Activated naive CD8-positive, alpha-beta T cell (primary cell): ENCODE data around the gene MATN3.

Experiments used
- H3K27ac Mint-ChIP-seq: one replicate; pipeline ENCODE4 v1.8.0; 2021; ENCODE audit warnings: mixed read lengths
- H3K27me3 Mint-ChIP-seq: one replicate; pipeline ENCODE4 v1.8.0; 2021; ENCODE audit warnings: mixed read lengths
- H3K36me3 Mint-ChIP-seq: one replicate; pipeline ENCODE4 v1.8.0; 2021; ENCODE audit warnings: mixed read lengths
- H3K4me1 Mint-ChIP-seq: one replicate; pipeline ENCODE4 v1.8.0; 2021; ENCODE audit warnings: low read depth, mixed read lengths
- H3K4me3 Mint-ChIP-seq: one replicate; pipeline ENCODE4 v1.8.0; 2021; ENCODE audit warnings: mild to moderate bottlenecking, mixed read lengths
- H3K9me3 Mint-ChIP-seq: one replicate; pipeline ENCODE4 v1.8.0; 2021; ENCODE audit warnings: low read depth, mixed read lengths

Gene MATN3, protein sequence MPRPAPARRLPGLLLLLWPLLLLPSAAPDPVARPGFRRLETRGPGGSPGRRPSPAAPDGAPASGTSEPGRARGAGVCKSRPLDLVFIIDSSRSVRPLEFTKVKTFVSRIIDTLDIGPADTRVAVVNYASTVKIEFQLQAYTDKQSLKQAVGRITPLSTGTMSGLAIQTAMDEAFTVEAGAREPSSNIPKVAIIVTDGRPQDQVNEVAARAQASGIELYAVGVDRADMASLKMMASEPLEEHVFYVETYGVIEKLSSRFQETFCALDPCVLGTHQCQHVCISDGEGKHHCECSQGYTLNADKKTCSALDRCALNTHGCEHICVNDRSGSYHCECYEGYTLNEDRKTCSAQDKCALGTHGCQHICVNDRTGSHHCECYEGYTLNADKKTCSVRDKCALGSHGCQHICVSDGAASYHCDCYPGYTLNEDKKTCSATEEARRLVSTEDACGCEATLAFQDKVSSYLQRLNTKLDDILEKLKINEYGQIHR

DNA sequence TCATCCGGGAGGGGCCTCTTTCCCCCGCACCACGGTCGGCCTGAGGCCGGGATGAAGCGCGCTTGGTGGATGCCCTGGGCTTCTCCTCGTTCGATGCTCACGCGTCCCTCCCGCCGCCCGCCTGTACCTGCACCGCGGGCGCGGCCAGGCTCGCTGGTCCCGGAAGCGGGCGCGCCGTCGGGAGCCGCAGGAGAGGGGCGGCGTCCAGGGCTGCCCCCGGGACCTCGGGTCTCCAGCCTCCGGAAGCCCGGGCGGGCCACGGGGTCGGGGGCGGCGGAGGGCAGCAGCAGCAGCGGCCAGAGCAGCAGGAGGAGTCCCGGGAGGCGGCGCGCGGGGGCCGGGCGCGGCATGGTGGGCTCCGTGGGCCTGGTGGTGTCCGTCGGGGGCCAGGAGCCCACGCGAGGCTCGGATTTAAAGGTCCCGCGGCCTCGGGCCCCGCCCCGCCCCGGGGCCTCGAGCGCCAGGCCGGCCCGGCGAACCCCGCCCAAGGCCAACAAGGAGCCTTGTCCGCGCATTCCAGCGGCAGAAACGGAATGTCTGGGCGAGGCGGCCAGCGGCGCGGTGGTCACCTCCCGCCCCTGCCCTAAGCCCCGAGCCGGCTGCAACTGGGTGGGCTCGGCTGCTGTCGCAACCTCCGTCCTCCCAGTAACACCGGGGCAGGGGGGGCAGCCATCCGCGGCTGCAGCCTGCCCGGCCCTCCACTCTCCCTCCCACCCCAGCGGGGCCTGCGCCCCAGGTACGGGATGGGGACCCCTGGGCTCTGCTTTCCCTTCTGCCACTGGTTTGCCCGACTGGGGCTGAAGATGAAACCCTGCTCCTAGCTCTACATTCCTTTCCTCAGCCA is at the start of gene MATN3:
TSS of gene MATN3 (minus strand) at position 387 of the 844 bp plus-strand sequence. CDS start at position 350, 37 bp downstream.
- H3K4me1 Mint-ChIP-seq, result peaks cover 13% of the 10 kb centered on the region
- peak within 1 kb of the TSS; percentile 79 for H3K4me3 Mint-ChIP-seq
- H3K9me3 Mint-ChIP-seq, result no peaks in the 10 kb centered on the region
- no peak within 1 kb of the TSS for H3K27ac Mint-ChIP-seq
- peaks cover 3% of the 10 kb centered on the region for H3K36me3 Mint-ChIP-seq
- peaks cover 25% of the 10 kb centered on the region for H3K27me3 Mint-ChIP-seq

DNA sequence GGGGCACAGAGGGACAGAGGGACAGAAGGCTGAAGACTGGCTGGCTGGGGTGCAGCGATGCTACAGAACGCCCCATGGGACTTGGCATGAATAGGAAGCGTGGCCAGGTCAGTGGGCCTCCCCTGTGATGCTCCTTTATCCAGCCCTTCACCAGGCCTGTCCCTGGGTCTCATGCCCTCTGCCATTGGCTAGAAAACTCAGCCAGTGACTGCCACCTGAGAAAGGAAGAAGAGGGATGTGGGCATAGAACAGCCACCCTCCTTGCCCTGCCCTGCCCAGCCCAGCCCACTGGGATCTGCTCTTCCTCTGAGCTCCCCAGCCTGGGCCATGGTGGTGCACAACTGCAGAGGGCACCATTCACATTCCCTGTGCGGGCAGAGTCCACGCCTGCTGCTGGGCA is 49.5 kb upstream of the MATN3 start:
- Mint-ChIP-seq H3K4me1 (no peaks in the 10 kb centered on the region), H3K4me3 (no peak overlapping the region), H3K9me3 (no peaks in the 10 kb centered on the region), H3K27me3 (peaks cover 6% of the 10 kb centered on the region), H3K27ac (no peak overlapping the region), H3K36me3 (no peaks in the 10 kb centered on the region)

DNA sequence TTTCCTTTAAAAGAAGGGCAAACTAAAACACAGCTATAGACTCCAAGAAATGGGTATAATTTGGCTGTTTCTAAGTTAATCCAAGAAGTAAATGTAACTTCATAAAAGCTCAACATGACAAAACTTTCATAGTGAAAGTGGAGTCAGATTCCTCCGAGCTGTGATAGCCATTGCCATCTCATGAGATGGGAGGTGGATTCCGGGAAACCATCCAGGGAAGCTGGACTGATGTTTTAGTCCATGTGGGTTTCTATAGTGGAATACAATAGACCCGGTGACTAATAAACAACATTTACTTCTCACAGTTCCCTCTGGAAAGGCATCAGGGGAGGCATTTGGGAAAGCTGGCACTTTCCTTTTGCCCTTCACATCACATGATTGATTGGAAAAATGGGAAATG is 49.0 kb upstream of the MATN3 start:
- Mint-ChIP-seq H3K4me1 (no peaks in the 10 kb centered on the region), H3K9me3 (no peaks in the 10 kb centered on the region), H3K27ac (no peak overlapping the region), H3K4me3 (no peak overlapping the region), H3K36me3 (no peaks in the 10 kb centered on the region), H3K27me3 (peaks cover 11% of the 10 kb centered on the region)

DNA sequence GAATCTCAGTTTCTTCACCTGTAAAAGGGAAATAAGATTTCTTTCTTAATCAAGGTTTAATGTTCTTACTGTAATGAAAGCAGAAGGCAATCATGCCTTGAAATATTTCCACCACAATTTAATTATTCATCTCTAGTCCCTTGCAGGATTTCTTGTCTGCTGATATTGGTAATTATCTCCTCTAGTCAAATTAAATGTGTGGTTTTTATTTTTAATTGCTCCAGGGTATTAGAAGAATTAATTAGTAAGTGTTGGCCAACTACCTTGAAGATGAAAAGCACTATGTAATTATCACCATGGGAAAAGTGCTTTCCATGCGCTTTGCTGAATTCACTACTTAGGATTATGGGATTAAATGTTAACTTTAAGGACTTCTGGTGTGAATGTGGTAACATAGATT is 47.6 kb upstream of the MATN3 start:
- no peak overlapping the region for H3K27ac Mint-ChIP-seq
- no peaks in the 10 kb centered on the region for H3K9me3 Mint-ChIP-seq
- no peaks in the 10 kb centered on the region for H3K4me1 Mint-ChIP-seq
- no peak overlapping the region for H3K4me3 Mint-ChIP-seq
- peaks cover 13% of the 10 kb centered on the region for H3K27me3 Mint-ChIP-seq
- no peaks in the 10 kb centered on the region for H3K36me3 Mint-ChIP-seq

DNA sequence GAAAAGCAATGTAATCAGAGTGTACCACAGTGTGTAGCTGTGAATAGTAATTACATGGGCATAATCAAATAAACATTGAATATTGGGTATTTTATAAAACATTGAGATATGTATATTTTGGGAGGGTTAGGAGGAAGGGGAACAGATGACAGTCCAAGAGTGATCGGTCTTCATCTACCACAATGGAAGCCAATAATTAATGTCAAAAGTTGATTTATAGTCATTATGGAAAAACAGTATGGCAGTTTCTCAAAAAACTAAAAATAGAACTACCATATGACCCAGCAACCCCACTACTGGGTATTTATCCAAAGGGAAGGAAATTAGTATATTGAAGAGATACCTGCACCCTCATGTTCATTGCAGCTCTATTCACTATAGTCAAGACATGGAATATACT is 44.8 kb upstream of the MATN3 start:
- H3K27me3 Mint-ChIP-seq, result peaks cover 13% of the 10 kb centered on the region
- no peak overlapping the region for H3K27ac Mint-ChIP-seq
- H3K4me1 Mint-ChIP-seq, result no peaks in the 10 kb centered on the region
- H3K9me3 Mint-ChIP-seq, result no peaks in the 10 kb centered on the region
- no peaks in the 10 kb centered on the region for H3K36me3 Mint-ChIP-seq
- no peak overlapping the region for H3K4me3 Mint-ChIP-seq

DNA sequence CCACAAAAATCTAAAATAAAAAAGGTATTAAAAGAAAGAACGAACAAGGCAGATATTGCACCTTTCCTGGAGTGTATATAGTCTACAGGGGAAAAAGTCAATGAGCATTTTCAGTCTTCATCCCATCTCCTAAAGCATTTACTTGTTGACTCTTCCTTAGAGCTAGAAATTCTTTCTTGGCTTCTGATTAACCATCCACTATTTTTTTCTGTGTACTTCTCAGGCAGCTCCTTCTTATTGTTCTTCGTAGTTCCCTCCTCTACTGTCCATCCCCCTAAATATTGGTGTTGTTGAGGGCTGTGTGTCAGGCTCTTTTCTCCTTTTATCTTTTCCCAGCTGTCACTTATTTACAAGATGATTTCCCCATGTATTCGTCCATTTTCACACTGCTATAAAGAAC is 42.5 kb upstream of the MATN3 start:
- no peak overlapping the region for H3K4me3 Mint-ChIP-seq
- peaks cover 11% of the 10 kb centered on the region for H3K27me3 Mint-ChIP-seq
- no peaks in the 10 kb centered on the region for H3K36me3 Mint-ChIP-seq
- peaks cover 7% of the 10 kb centered on the region for H3K4me1 Mint-ChIP-seq
- H3K9me3 Mint-ChIP-seq, result no peaks in the 10 kb centered on the region
- H3K27ac Mint-ChIP-seq, result no peak overlapping the region

DNA sequence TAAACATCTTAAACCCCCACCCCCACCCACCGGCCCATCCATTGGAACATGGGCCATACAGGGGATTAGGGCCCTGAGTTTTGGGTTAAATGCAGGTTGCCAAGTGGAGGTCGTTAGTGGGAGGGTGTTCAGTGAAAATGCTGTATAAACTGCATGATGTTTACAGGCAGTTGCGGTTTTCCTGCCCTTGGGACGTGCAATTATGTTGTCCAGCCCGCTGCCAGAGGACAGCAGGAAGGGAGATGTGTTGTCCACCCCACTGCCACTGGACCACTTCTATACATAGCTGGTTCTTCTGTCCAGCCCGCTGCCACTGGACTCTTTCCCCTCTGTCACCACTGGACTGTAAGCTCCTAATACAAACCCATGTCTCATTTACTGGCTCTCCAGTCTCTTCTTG is 41.7 kb upstream of the MATN3 start:
- H3K27me3 Mint-ChIP-seq, result peaks cover 11% of the 10 kb centered on the region
- H3K4me3 Mint-ChIP-seq, result no peak overlapping the region
- H3K36me3 Mint-ChIP-seq, result no peaks in the 10 kb centered on the region
- no peak overlapping the region for H3K27ac Mint-ChIP-seq
- H3K9me3 Mint-ChIP-seq, result no peaks in the 10 kb centered on the region
- H3K4me1 Mint-ChIP-seq, result peaks cover 15% of the 10 kb centered on the region

DNA sequence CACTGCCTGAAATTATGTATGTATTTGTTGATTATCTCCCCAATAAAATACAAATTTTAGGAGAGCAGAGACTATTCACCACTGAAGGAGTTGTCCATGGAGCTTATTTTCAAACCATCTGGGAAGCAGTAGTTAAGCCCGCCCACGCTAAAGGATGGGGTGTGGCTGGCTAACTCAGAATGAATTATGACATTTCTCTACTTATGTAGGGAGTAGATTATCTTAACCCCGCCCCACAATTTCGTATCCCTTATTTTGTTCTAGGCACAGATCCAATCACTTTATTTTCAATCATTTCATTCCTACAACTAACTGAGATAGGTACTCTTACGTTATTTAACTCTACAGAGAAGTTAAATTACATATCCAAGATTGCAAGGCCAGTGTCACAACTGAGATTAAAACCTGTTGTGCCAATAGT is 40.4 kb upstream of the MATN3 start:
- Mint-ChIP-seq H3K27ac (no peak overlapping the region), H3K36me3 (no peaks in the 10 kb centered on the region), H3K4me1 (peaks cover 25% of the 10 kb centered on the region), H3K9me3 (no peaks in the 10 kb centered on the region), H3K4me3 (no peak overlapping the region), H3K27me3 (peaks cover 10% of the 10 kb centered on the region)

DNA sequence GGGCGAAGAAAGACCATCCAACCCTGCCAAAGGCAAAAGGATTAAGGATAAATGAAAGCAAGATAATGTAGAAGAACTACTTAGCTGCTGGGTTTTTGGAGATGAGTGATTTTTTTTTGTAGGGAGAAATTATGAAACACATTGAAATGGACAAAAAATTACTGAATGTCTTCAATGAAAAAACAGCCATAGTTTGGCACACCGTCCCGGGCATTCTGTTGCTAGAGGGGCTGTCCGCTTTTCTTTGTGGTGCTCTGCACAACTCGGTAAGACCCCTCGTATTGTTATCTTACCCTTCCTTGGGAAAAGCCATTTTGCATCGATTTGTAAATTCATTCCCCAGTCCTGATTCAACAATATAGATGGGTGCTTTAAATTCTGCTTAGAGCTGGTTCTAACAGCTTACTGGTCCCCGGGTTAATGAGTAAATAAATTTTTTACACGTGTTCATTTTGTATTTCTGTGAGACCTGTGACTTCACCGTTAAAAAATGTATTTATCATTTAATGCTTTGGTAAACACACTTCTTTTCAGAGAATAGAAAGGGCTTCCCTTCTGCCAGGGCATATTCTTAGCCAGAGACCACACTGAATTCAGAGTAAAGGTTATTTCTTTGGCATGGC is 39.9 kb upstream of the MATN3 start:
- H3K27me3 Mint-ChIP-seq, result peaks cover 8% of the 10 kb centered on the region
- no peak overlapping the region for H3K27ac Mint-ChIP-seq
- no peaks in the 10 kb centered on the region for H3K36me3 Mint-ChIP-seq
- H3K9me3 Mint-ChIP-seq, result no peaks in the 10 kb centered on the region
- no peak overlapping the region for H3K4me3 Mint-ChIP-seq
- peaks cover 29% of the 10 kb centered on the region for H3K4me1 Mint-ChIP-seq

DNA sequence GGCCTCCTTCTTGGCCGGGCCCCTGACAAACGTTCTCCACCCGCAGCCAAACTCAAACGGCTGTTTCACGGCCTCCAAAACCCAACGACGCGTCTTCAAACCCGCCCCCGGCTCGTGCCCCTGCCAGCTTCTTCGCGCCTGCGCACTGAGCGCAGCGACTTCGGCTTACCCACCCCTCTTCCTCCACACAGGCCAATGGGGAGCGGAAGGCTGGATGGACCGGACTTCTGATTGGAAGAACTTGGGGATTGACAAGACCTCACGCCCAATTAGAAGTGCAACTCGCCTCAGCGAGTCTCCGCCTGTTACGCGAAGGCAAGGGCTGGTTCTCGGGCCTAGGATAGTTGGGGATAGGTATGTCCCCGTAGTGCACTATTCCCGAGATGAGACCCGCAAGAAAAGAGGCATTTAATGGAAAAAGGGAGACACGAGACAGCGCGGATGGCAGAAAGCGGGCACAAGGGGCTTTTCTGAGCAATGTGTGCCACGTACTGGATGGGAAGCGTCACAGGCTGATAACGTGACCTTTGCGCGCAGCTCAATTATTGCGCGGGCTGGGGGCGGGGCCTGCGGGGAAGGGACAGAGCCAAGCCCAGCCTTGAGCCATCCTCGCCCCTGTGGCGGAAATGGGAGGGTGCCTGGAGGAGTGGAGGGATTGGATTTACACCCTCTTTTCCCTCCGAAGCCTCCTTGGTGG is 39.2 kb upstream of the MATN3 start, which contains the start of gene LAPTM4A:
TSS of gene LAPTM4A (minus strand) at position 97 of the 697 bp plus-strand sequence. CDS start 108 bp downstream, outside the sequence.
- peaks cover 31% of the 10 kb centered on the region for H3K4me1 Mint-ChIP-seq
- peaks cover 4% of the 10 kb centered on the region for H3K27me3 Mint-ChIP-seq
- no peak within 1 kb of the TSS for H3K4me3 Mint-ChIP-seq
- no peaks in the 10 kb centered on the region for H3K9me3 Mint-ChIP-seq
- H3K36me3 Mint-ChIP-seq, result no peaks in the 10 kb centered on the region
- H3K27ac Mint-ChIP-seq, result no peak within 1 kb of the TSS

DNA sequence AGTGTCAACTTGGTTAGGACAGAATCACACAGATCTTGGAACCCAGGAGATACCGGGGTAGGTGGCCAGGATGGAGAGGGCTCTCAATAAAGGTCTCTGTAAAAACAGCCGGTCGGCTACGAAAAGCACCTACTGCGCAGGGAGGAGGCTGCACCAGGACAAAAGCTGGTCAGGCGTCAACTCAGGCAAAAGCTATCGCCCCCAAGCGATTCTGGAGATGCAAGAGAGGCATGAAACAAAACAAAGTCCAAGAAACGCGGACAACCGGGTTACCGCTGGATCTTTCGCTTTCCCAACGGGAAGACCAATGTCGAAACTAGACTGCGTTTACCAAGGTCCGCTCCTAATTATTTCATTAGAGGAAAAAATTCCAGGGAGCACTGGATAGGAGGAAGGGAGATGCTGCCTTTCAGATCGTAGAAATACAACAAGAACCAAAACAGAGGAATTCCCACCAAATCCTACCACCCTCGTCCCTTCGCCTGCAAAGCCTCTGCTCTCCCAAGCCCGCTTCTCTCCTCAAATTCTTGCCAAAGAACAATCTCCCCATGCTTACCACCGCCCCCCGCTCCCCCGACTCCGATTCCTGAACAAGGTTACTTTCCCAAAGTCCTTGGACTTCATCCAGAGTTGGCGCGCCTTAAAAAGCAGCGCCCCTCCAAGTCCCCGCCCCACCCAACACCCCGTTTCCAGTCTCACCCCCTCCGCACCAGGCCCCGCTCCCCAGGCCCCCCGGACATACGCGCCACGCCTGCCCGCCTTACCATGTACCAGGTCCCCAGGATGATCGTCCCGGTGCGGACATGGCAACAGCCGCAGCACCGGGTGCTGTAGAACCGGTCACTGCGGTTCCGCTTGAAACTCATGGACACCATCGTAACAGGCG is 38.4 kb upstream of the MATN3 start:
- Mint-ChIP-seq H3K27ac (no peak overlapping the region), H3K4me3 (no peak overlapping the region), H3K27me3 (peaks cover under 1% of the 10 kb centered on the region), H3K4me1 (peaks cover 32% of the 10 kb centered on the region), H3K9me3 (no peaks in the 10 kb centered on the region), H3K36me3 (no peaks in the 10 kb centered on the region)

DNA sequence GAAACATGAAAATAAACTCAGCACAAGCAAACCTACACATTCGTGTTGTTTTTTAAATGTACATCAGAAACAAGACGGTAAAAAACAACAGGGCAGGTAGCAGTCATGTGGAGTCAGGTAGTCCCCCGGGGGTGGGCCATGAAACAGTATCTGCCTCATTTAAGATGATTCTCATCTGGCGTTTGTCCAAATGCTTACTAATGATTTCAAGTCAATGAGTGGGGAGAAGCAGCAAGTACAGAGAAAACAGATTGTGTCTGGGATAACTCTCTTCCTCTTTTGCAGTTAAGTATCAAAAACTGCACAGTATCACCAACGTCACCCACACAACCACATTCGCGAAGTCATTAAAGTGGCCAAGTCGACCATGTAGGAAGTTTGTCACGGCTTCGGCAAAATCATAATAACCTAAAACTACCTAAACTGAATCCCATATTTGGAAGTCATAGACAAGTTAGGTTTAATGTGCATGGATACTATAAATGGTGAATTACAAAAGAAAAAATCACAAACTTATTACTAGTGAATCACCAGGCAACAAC is 37.7 kb upstream of the MATN3 start:
- Mint-ChIP-seq H3K4me3 (no peak overlapping the region), H3K36me3 (no peaks in the 10 kb centered on the region), H3K9me3 (no peaks in the 10 kb centered on the region), H3K27me3 (no peaks in the 10 kb centered on the region), H3K4me1 (peaks cover 36% of the 10 kb centered on the region), H3K27ac (no peak overlapping the region)

DNA sequence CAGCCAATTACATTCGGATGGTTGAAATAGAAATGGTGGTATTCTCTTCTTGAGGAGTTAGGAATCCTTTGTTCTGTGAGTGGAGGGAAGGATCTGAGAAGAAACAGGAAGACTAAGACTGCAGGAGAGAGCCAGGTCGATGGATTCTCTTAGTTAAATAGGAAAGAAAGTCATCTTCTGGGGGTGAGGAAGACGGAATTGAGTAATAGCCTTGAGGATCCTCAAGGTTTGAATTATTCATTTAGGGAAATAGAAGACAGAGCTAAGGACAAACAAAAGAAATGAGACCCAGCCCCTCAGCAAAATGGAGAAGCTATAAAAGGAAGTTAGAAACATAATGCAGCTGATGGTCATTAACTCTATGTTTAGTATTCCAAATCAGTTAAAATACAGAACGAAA is 37.2 kb upstream of the MATN3 start:
- no peak overlapping the region for H3K4me3 Mint-ChIP-seq
- no peak overlapping the region for H3K27ac Mint-ChIP-seq
- no peaks in the 10 kb centered on the region for H3K27me3 Mint-ChIP-seq
- H3K4me1 Mint-ChIP-seq, result peaks cover 38% of the 10 kb centered on the region
- H3K36me3 Mint-ChIP-seq, result no peaks in the 10 kb centered on the region
- no peaks in the 10 kb centered on the region for H3K9me3 Mint-ChIP-seq
